Measurements from ENCODE around the gene TMEM9B.

DNA sequence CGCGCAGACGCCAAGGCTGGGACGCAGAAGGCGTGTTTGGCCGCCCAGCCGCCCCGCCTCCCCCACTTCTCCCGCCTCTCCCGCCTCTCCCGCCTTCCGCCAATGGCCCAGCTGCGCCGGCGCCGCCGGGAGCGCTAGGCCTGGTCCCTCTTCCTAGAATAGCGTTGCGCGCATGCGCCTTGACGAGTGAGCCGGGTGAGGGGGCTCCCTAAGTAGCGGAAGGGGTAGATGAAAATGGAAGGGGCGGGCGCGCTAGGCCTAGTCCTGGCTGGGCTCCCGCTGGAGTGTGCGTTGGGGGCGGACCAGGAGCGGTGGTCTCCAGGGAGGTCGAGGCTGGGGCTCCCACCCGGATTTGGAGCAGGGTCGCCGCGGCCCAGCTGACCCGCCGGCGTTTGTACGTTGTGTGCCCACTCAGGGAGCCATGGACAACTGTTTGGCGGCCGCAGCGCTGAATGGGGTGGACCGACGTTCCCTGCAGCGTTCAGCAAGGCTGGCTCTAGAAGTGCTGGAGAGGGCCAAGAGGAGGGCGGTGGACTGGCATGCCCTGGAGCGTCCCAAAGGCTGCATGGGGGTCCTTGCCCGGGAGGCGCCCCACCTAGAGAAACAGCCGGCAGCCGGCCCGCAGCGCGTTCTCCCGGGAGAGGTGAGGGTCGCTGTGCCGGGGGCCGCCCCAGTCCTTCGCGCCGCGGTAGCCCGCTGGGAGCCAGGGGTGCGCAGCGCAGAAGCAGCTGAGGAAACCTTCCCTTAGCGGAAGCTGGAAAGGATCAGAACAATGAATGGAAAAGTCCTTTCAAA lies 53.0 kb downstream of the TMEM9B start, which contains the start of gene AKIP1:
- TF ChIP-seq FOXM1 (IDR thresholded peaks at IDR 0.05; ENCODE audit: borderline replicate concordance, low read depth) (no peak), NFIC (IDR thresholded peaks at IDR 0.05) (no peak), CEBPB (IDR thresholded peaks at IDR 0.05) (no peak), CREB1 (IDR thresholded peaks at IDR 0.05; ENCODE audit: low read depth) (no peak), RAD21 (IDR thresholded peaks at IDR 0.05; ENCODE audit: low read depth) (no peak), TAF1 (IDR thresholded peaks at IDR 0.05; ENCODE audit: low read depth) (peak; percentile 60), YY1 (IDR thresholded peaks at IDR 0.05; ENCODE audit: low read depth) (no peak), EP300 (IDR thresholded peaks at IDR 0.05; ENCODE audit: borderline replicate concordance) (no peak), TEAD4 (IDR thresholded peaks at IDR 0.05) (no peak)
- TF ChIP-seq, protein P1, sequence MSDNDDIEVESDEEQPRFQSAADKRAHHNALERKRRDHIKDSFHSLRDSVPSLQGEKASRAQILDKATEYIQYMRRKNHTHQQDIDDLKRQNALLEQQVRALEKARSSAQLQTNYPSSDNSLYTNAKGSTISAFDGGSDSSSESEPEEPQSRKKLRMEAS (IDR thresholded peaks at IDR 0.05), result peak; percentile 45; the same call in 1 of the 2 replicates
- TF ChIP-seq, protein P2, sequence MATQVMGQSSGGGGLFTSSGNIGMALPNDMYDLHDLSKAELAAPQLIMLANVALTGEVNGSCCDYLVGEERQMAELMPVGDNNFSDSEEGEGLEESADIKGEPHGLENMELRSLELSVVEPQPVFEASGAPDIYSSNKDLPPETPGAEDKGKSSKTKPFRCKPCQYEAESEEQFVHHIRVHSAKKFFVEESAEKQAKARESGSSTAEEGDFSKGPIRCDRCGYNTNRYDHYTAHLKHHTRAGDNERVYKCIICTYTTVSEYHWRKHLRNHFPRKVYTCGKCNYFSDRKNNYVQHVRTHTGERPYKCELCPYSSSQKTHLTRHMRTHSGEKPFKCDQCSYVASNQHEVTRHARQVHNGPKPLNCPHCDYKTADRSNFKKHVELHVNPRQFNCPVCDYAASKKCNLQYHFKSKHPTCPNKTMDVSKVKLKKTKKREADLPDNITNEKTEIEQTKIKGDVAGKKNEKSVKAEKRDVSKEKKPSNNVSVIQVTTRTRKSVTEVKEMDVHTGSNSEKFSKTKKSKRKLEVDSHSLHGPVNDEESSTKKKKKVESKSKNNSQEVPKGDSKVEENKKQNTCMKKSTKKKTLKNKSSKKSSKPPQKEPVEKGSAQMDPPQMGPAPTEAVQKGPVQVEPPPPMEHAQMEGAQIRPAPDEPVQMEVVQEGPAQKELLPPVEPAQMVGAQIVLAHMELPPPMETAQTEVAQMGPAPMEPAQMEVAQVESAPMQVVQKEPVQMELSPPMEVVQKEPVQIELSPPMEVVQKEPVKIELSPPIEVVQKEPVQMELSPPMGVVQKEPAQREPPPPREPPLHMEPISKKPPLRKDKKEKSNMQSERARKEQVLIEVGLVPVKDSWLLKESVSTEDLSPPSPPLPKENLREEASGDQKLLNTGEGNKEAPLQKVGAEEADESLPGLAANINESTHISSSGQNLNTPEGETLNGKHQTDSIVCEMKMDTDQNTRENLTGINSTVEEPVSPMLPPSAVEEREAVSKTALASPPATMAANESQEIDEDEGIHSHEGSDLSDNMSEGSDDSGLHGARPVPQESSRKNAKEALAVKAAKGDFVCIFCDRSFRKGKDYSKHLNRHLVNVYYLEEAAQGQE (IDR thresholded peaks at IDR 0.05; ENCODE audit: low read depth), result no peak
- TF ChIP-seq, protein P3, sequence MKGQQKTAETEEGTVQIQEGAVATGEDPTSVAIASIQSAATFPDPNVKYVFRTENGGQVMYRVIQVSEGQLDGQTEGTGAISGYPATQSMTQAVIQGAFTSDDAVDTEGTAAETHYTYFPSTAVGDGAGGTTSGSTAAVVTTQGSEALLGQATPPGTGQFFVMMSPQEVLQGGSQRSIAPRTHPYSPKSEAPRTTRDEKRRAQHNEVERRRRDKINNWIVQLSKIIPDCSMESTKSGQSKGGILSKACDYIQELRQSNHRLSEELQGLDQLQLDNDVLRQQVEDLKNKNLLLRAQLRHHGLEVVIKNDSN (IDR thresholded peaks at IDR 0.05), result no peak

Measured in Ishikawa (cell line).